Erythroblast (primary cell): ENCODE results near the gene TNIK.

Experiments used
- GATA1 ChIP-seq: IDR thresholded peaks from 2 replicates; pipeline ENCODE4 v1.6.1; 2011; ENCODE audit warnings: low read depth, mild to moderate bottlenecking, control low read depth, low read length, moderate library complexity
- POLR2A ChIP-seq: IDR thresholded peaks from 2 replicates; pipeline ENCODE4 v1.6.1; 2011; ENCODE audit warnings: mild to moderate bottlenecking, low read length

DNA sequence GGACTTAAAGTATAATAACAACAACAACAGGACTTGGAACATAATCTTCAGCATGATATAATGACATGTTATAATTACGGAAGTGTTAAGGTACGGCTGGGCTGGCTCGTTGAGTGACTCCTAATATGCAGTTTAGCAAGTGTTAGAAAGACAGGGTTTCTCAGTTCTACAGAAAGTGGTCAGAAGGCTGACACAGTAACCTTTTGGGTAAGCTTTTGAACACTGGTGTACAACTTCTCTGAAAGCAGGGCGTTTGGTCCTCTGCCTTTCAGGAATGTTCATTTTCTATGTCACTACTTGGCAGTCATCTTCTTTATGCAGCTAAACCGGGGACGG, 300.4 kb downstream of the TNIK start:
- no peak for TF ChIP-seq POLR2A
- TF ChIP-seq GATA1: no peak
